H1 (cell line): ENCODE results near the gene UNC93A. TPM values are rescaled to one million over a fixed set of nuclear protein-coding genes. Genes with fewer than 3 reads are reported as not detected.

Source experiments
- CTCF ChIA-PET: fragments of 300-600 bp; sonication (Branson Sonifier 250); formaldehyde crosslinking; loops from one replicate; lab custom pipeline; 2021; ENCODE audit not compliant: partially characterized antibody; lab: Charles Lee
- POLR2A ChIA-PET: fragments of 300-600 bp; sonication (Branson Sonifier 250); formaldehyde crosslinking; loops from one replicate; lab custom pipeline; 2021; ENCODE audit warnings: inconsistent platforms; ENCODE audit not compliant: partially characterized antibody; lab: Charles Lee
- DNase-seq, 2 experiments: peaks; one replicate each; pipeline versions ENCODE4 v3.0.0 to v3.0.0-alpha.2; 2010 to 2022; ENCODE audit warnings: low spot score in 2 of 2, low read depth in 1 of 2, mixed read lengths in 1 of 2
- FAIRE-seq: peaks from 2 replicates; lab custom pipeline; 2011; peaks lifted over from hg19 to GRCh38; lab: Jason Lieb, UNC
- H2AFZ ChIP-seq: 2 replicates; pipeline ENCODE4 v1.8.1; 2012; ENCODE audit warnings: low read length, inconsistent platforms
- H2AK5ac ChIP-seq: 2 replicates; pipeline ENCODE4 v1.6.1; 2013; ENCODE audit warnings: low read depth, low read length
- H2BK120ac ChIP-seq: replicated peaks from 2 replicates; pipeline ENCODE3; 2013; ENCODE audit warnings: low read depth, low read length, inconsistent platforms
- H2BK12ac ChIP-seq: 2 replicates; pipeline ENCODE4 v1.6.1; 2013; ENCODE audit warnings: low read depth, low read length
- H2BK15ac ChIP-seq: 2 replicates; pipeline ENCODE4 v1.6.1; 2013; ENCODE audit warnings: low read length
- H2BK20ac ChIP-seq: 2 replicates; pipeline ENCODE4 v1.6.1; 2013; ENCODE audit warnings: low read length
- H2BK5ac ChIP-seq: 2 replicates; pipeline ENCODE4 v1.6.1; 2013; ENCODE audit warnings: low read depth, low read length
- H3K14ac ChIP-seq: 2 replicates; pipeline ENCODE4 v1.6.1; 2013; ENCODE audit warnings: inconsistent platforms; ENCODE audit not compliant: insufficient read length
- H3K18ac ChIP-seq: 2 replicates; pipeline ENCODE4 v1.6.1; 2013; ENCODE audit warnings: low read length; ENCODE audit errors: extremely low read depth
- H3K23ac ChIP-seq: 2 replicates; pipeline ENCODE4 v1.6.1; 2013; ENCODE audit warnings: inconsistent platforms; ENCODE audit not compliant: insufficient read length
- H3K23me2 ChIP-seq: 2 replicates; pipeline ENCODE4 v1.6.1; 2013; ENCODE audit warnings: low read depth, low read length
- H3K27ac ChIP-seq: 2 replicates; pipeline ENCODE4 v1.6.1; 2011; ENCODE audit warnings: low read depth, low read length, inconsistent platforms
- H3K27me3 ChIP-seq, 4 experiments: replicated peaks in 1 of 4; 1 replicate in 1 of 4; 2 replicates in 3 of 4; pipeline versions ENCODE4 v1.6.1 to v1.8.1; 2011 to 2013; ENCODE audit warnings: low read length in 3 of 4, mild to moderate bottlenecking in 3 of 4, inconsistent platforms in 2 of 4, mixed read lengths in 2 of 4, moderate library complexity in 1 of 4; ENCODE audit not compliant: control insufficient read depth in 3 of 4, insufficient read depth in 3 of 4; ENCODE audit errors: extremely low read depth in 1 of 4
- H3K36me3 ChIP-seq, 4 experiments: 2 replicates each; pipeline versions ENCODE4 v1.6.1 to v1.8.1; 2011 to 2013; ENCODE audit warnings: mild to moderate bottlenecking in 4 of 4, low read length in 3 of 4, moderate library complexity in 2 of 4, control low read depth in 1 of 4, inconsistent platforms in 1 of 4; ENCODE audit not compliant: insufficient read depth in 4 of 4, control insufficient read depth in 2 of 4
- H3K4ac ChIP-seq: replicated peaks from 2 replicates; pipeline ENCODE3; 2013; ENCODE audit warnings: low read length, low read depth, mixed read lengths, inconsistent platforms; ENCODE audit not compliant: insufficient read length
- H3K4me1 ChIP-seq, 4 experiments: replicated peaks in 1 of 4; 1 replicate in 1 of 4; 2 replicates in 3 of 4; pipeline versions ENCODE4 v1.6.1 to v1.8.1; 2011 to 2013; ENCODE audit warnings: low read length in 3 of 4, inconsistent platforms in 2 of 4, mixed read lengths in 1 of 4; ENCODE audit not compliant: insufficient read depth in 4 of 4, control insufficient read depth in 3 of 4
- H3K4me2 ChIP-seq, 2 experiments: 2 replicates each; pipeline versions ENCODE4 v1.6.1 to v1.8.1; 2011 to 2013; ENCODE audit warnings: low read depth in 2 of 2, low read length in 2 of 2, control low read depth in 1 of 2, inconsistent platforms in 1 of 2, mild to moderate bottlenecking in 1 of 2; ENCODE audit not compliant: insufficient read depth in 1 of 2
- H3K4me3 ChIP-seq, 4 experiments: fragments of 200-600, 300-600 bp in 1 of 4; sonication (generic), shearing (Covaris generic), sonication (Bioruptor Twin) in 1 of 4; 2 replicates each; pipeline versions ENCODE4 v1.5.1 to v1.8.1; 2011 to 2016; ENCODE audit warnings: low read length in 4 of 4, low read depth in 3 of 4, control low read depth in 2 of 4, inconsistent platforms in 2 of 4, mild to moderate bottlenecking in 2 of 4, mixed read lengths in 1 of 4, moderate library complexity in 1 of 4; ENCODE audit not compliant: insufficient read depth in 2 of 4; ENCODE audit errors: extremely low read depth in 1 of 4
- H3K56ac ChIP-seq: replicated peaks from 2 replicates; pipeline ENCODE3; 2013; ENCODE audit warnings: low read depth, mild to moderate bottlenecking, mixed read lengths, low read length, inconsistent platforms; ENCODE audit not compliant: insufficient read length
- H3K79me1 ChIP-seq: 2 replicates; pipeline ENCODE4 v1.6.1; 2013; ENCODE audit warnings: low read depth, low read length, control low read depth
- H3K79me2 ChIP-seq, 2 experiments: 2 replicates each; pipeline versions ENCODE4 v1.6.1 to v1.8.1; 2012 to 2013; ENCODE audit warnings: low read length in 2 of 2, mild to moderate bottlenecking in 2 of 2, inconsistent platforms in 1 of 2; ENCODE audit not compliant: insufficient read depth in 2 of 2, control insufficient read depth in 1 of 2
- H3K9ac ChIP-seq, 4 experiments: replicated peaks in 1 of 4; 1 replicate in 1 of 4; 2 replicates in 3 of 4; pipeline versions ENCODE4 v1.6.1 to v1.8.1; 2011 to 2013; ENCODE audit warnings: low read depth in 3 of 4, low read length in 3 of 4, control low read depth in 2 of 4, mild to moderate bottlenecking in 2 of 4, moderate library complexity in 2 of 4, inconsistent platforms in 1 of 4; ENCODE audit errors: extremely low read depth in 1 of 4
- H3K9me3 ChIP-seq, 2 experiments: 2 replicates each; pipeline versions ENCODE4 v1.6.1 to v1.8.1; 2012 to 2013; ENCODE audit warnings: mild to moderate bottlenecking in 2 of 2, moderate library complexity in 2 of 2, control low read depth in 1 of 2, inconsistent platforms in 1 of 2, low read depth in 1 of 2, low read length in 1 of 2, mixed read lengths in 1 of 2; ENCODE audit not compliant: insufficient read depth in 2 of 2
- H4K20me1 ChIP-seq, 2 experiments: replicated peaks in 1 of 2; 2 replicates each; pipeline versions ENCODE3 to v1.8.1; 2011 to 2013; ENCODE audit warnings: inconsistent platforms in 2 of 2, low read length in 2 of 2, mild to moderate bottlenecking in 1 of 2; ENCODE audit not compliant: insufficient read depth in 2 of 2, control insufficient read depth in 1 of 2
- H4K5ac ChIP-seq: 2 replicates; pipeline ENCODE4 v1.6.1; 2013; ENCODE audit warnings: low read length, low read depth, mixed read lengths, inconsistent platforms; ENCODE audit not compliant: insufficient read length
- H4K8ac ChIP-seq: 2 replicates; pipeline ENCODE4 v1.8.0; 2013; ENCODE audit warnings: mild to moderate bottlenecking, moderate library complexity, low read length, inconsistent platforms; ENCODE audit not compliant: insufficient read depth; ENCODE audit errors: extremely low read depth
- H4K91ac ChIP-seq: replicated peaks from 2 replicates; pipeline ENCODE3; 2013; ENCODE audit warnings: low read length, mixed read lengths, inconsistent platforms; ENCODE audit not compliant: insufficient read length
- CBX5 ChIP-seq: fragments of 300-800, 300-1000 bp; sonication (generic); IDR thresholded peaks from 2 replicates; pipeline ENCODE4 v1.7.1; 2016; ENCODE audit warnings: antibody characterized with exemption, low read length, low read depth
- CREB1 ChIP-seq: IDR thresholded peaks from 2 replicates; pipeline ENCODE4 v1.6.1; 2012; ENCODE audit warnings: inconsistent platforms
- CTBP2 ChIP-seq: IDR thresholded peaks from 2 replicates; pipeline ENCODE4 v1.7.0; 2011; ENCODE audit warnings: borderline replicate concordance, mild to moderate bottlenecking, moderate library complexity, mixed read lengths, low read length; ENCODE audit not compliant: insufficient read depth, insufficient read length
- GTF2F1 ChIP-seq: IDR thresholded peaks from 2 replicates; pipeline ENCODE4 v1.6.1; 2012; ENCODE audit warnings: low read depth, low read length, improper control_type of control experiment, borderline replicate concordance
- JUN ChIP-seq: IDR thresholded peaks from 2 replicates; pipeline ENCODE4 v1.6.1; 2011; ENCODE audit warnings: low read depth, mild to moderate bottlenecking, improper control_type of control experiment, low read length
- RAD21 ChIP-seq, 2 experiments: IDR thresholded peaks in 1 of 2; conservative IDR thresholded peaks in 1 of 2; 2 replicates each; pipeline ENCODE4 v1.6.1; 2011; ENCODE audit warnings: low read depth in 2 of 2, low read length in 2 of 2, improper control_type of control experiment in 1 of 2, inconsistent platforms in 1 of 2, mild to moderate bottlenecking in 1 of 2, moderate library complexity in 1 of 2
- SP2 ChIP-seq: IDR thresholded peaks from 2 replicates; pipeline ENCODE4 v1.6.1; 2012; ENCODE audit warnings: mild to moderate bottlenecking, low read length, inconsistent platforms
- WGBS, 2 experiments: shearing (Covaris generic) in 1 of 2; methylation state at CpG; one replicate each; pipeline versions ENCODE4 v1.1.6 to v1.1.7; 2013 to 2015; ENCODE audit warnings: low lambda C conversion rate in 2 of 2, mixed read lengths in 2 of 2, inconsistent platforms in 1 of 2, low coverage in 1 of 2, missing lambda C conversion rate in 1 of 2; ENCODE audit not compliant: insufficient replicate concordance in 2 of 2, insufficient coverage in 1 of 2, insufficient read length in 1 of 2; ENCODE audit errors: extremely low coverage in 1 of 2, missing lambda C conversion rate in 1 of 2; 5-methylcytosine and 5-hydroxymethylcytosine counted together
- polyA plus RNA-seq, 7 experiments: library from polyadenylated mRNA; depleted of rRNA in 3 of 7; stranded (reverse) in 5 of 7; unstranded in 2 of 7; fragments of >200 nt in 5 of 7; fragments of 200-250 nt in 2 of 7; gene quantifications; 1 replicate in 5 of 7; 2 replicates in 1 of 7; 4 replicates in 1 of 7; pipeline versions ENCODE4 v1.2.1 to v1.2.3, GENCODE V29; 2011 to 2013; ENCODE audit warnings: missing spikeins in 2 of 7, mixed read lengths in 2 of 7
- total RNA-seq: library from RNA; stranded (reverse); fragmentation: NEBNext Ultra II Directional; extraction: Animal tissue kit (Norgen Biotek cat#: 25700); gene quantifications from 2 replicates; pipeline ENCODE4 v1.2.1, GENCODE V29; 2021
- TF ChIP-seq, protein P1 (sequence below), 3 experiments: IDR thresholded peaks; 1 replicate in 2 of 3; 2 replicates in 1 of 3; pipeline versions ENCODE4 v1.5.1 to v1.6.1; 2011; ENCODE audit warnings: low read length in 3 of 3, mild to moderate bottlenecking in 3 of 3, inconsistent platforms in 2 of 3, low read depth in 1 of 3, moderate library complexity in 1 of 3; ENCODE audit not compliant: insufficient read depth in 1 of 3; ENCODE audit errors: control extremely low read depth in 1 of 3
- TF ChIP-seq, protein P2 (sequence below): IDR thresholded peaks from 2 replicates; pipeline ENCODE4 v1.6.1; 2011; ENCODE audit warnings: low read depth, mild to moderate bottlenecking, low read length; ENCODE audit not compliant: insufficient read depth

UNC93A gene
- total and polyA plus RNA-seq, 2 of the 8 experiments (the other 6 are each of a cell fraction or from before 2014, with no cell fraction given) = 0.39 TPM; not detected in 1

DNA sequence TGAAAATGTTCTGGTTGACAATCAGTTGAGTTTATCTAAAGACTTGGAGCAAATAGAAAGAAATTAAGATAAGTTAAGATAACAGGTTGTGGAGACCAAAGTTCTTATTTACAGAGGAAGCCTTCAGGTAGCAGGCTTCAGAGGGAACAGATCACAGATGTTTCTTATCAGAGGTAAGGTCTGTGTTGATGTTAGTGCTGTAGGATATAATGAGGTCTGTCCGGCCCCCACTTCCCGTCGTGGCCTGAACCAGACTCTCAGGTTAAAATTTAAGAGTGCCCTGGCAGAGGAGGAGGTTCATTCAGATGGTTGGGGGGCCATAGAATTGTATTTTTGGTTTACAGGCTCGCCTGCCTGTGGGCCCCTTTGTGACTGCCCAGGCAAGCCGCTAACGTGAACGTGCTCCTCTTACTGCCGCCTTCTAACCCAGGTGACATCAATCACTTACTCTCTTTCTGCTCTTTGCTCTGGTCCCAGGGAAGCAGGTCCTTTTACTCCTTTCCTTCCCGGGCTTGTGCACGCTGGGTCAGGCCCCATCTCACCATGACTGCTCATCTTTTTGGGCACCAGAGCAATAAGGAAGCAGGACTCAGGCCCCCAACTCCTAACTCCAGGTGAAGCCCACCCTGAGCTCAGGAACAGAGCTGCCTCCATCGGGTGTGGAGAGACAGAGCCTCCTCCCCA is 18.3 kb upstream of the UNC93A start:
- WGBS, 2 experiments = 90% methylated on average over 11 of the region's 11 CpGs; no CpG with 5 or more reads in 1 of the 2 experiments
- no peak for DNase-seq
- Histone ChIP-seq H3K4me2 (no peak overlapping the region), H3K4me1 (no peaks in the 10 kb centered on the region; a peak in 2 of 7 replicates), H4K20me1 (no peaks in the 10 kb centered on the region), H3K79me1 (no peaks in the 10 kb centered on the region), H3K36me3 (no peaks in the 10 kb centered on the region), H2AFZ (no peak overlapping the region), H2BK120ac (no peak overlapping the region), H3K23me2 (no peaks in the 10 kb centered on the region), H2BK15ac (no peak overlapping the region), H3K4me3 (no peak overlapping the region), H3K14ac (no peak overlapping the region), H2AK5ac (no peak overlapping the region; the same call in 1 of the 2 replicates), H4K5ac (no peak overlapping the region), H4K91ac (no peak overlapping the region), H3K18ac (no peak overlapping the region), H3K27ac (no peak overlapping the region), H3K79me2 (no peaks in the 10 kb centered on the region), H3K27me3 (peaks cover 0 to 4% (median 0%) of the 10 kb centered on the region in 4 experiments; a peak in 2 of 7 replicates), H2BK20ac (no peak overlapping the region), H3K56ac (no peak overlapping the region), H3K9me3 (no peaks in the 10 kb centered on the region), H2BK5ac (no peak overlapping the region), H3K4ac (no peak overlapping the region), H4K8ac (no peak overlapping the region; the same call in 1 of the 2 replicates), H3K23ac (no peak overlapping the region), H3K9ac (no peak overlapping the region), H2BK12ac (no peak overlapping the region)
- CTCF ChIA-PET = interaction anchor here (1.5 to 2.2 kb wide), 2 partner anchors 12 to 17 kb away, joined by 3 to 11 read pairs; no protein-coding TSS in a partner anchor
- POLR2A ChIA-PET = no interaction called here
- no peak for FAIRE-seq
- TF ChIP-seq SP2 (no peak), CBX5 (no peak), RAD21 (IDR thresholded peaks at IDR 0.05 in 1 of 2, conservative IDR thresholded peaks at IDR 0.05 in 1 of 2; ENCODE audit: low read depth in 2 of 2, low read length in 2 of 2) (no peak), GTF2F1 (no peak), JUN (no peak), CTBP2 (no peak), CREB1 (no peak)
- TF ChIP-seq, protein P1, sequence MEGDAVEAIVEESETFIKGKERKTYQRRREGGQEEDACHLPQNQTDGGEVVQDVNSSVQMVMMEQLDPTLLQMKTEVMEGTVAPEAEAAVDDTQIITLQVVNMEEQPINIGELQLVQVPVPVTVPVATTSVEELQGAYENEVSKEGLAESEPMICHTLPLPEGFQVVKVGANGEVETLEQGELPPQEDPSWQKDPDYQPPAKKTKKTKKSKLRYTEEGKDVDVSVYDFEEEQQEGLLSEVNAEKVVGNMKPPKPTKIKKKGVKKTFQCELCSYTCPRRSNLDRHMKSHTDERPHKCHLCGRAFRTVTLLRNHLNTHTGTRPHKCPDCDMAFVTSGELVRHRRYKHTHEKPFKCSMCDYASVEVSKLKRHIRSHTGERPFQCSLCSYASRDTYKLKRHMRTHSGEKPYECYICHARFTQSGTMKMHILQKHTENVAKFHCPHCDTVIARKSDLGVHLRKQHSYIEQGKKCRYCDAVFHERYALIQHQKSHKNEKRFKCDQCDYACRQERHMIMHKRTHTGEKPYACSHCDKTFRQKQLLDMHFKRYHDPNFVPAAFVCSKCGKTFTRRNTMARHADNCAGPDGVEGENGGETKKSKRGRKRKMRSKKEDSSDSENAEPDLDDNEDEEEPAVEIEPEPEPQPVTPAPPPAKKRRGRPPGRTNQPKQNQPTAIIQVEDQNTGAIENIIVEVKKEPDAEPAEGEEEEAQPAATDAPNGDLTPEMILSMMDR (IDR thresholded peaks at IDR 0.05; ENCODE audit: control extremely low read depth in 1 of 3, insufficient read depth in 1 of 3, low read depth in 1 of 3, low read length in 3 of 3) = no peak
- TF ChIP-seq, protein P2, sequence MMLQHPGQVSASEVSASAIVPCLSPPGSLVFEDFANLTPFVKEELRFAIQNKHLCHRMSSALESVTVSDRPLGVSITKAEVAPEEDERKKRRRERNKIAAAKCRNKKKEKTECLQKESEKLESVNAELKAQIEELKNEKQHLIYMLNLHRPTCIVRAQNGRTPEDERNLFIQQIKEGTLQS = no peak
